Prostate gland (tissue), 2 donors: Measurements from ENCODE around the gene CCR7. TPM values are rescaled to one million over a fixed set of nuclear protein-coding genes. Genes with fewer than 3 reads are reported as not detected.

Experiments used
- DNase-seq: peaks from one replicate; pipeline ENCODE4 v3.0.0-alpha.2; 2019; ENCODE audit warnings: low spot score
- H3K27ac ChIP-seq, 2 donors: fragments of 200-600 bp; sonication (generic); 2 replicates each; pipeline ENCODE4 v1.5.1; 2017 to 2019
- H3K27me3 ChIP-seq: fragments of 200-600 bp; sonication (generic); replicated peaks from 2 replicates; pipeline ENCODE4 v1.5.1; 2019; ENCODE audit not compliant: insufficient read depth
- H3K36me3 ChIP-seq, 2 donors: fragments of 200-600 bp; sonication (generic); 1 replicate in 1 of 2; 2 replicates in 1 of 2; pipeline versions ENCODE4 v1.5.1 to v1.8.1; 2017 to 2019
- H3K4me1 ChIP-seq: fragments of 200-600 bp; sonication (generic); replicated peaks from 2 replicates; pipeline ENCODE4 v1.5.1; 2019
- H3K4me3 ChIP-seq, 2 donors: fragments of 200-600 bp; sonication (generic); 2 replicates each; pipeline ENCODE4 v1.5.1; 2017 to 2019
- H3K9me3 ChIP-seq: fragments of 200-600 bp; sonication (generic); 2 replicates; pipeline ENCODE4 v1.5.1; 2017
- CTCF ChIP-seq, 4 experiments: fragments of 200-600 bp in 2 of 4; fragments of 450-650 bp in 2 of 4; sonication (generic) in 2 of 4; IDR thresholded peaks; 1 replicate in 3 of 4; 2 replicates in 1 of 4; pipeline ENCODE4 v1.5.1; 2016 to 2019; ENCODE audit warnings: antibody characterized with exemption in 4 of 4, mild to moderate bottlenecking in 2 of 4, moderate library complexity in 2 of 4
- POLR2A ChIP-seq: fragments of 450-650 bp; IDR thresholded peaks from one replicate; pipeline ENCODE4 v1.6.1; 2016; ENCODE audit warnings: antibody characterized with exemption, mild to moderate bottlenecking
- POLR2AphosphoS5 ChIP-seq: sonication (generic); formaldehyde crosslinking; IDR thresholded peaks from one replicate; pipeline ENCODE4 v1.6.1; 2017; ENCODE audit warnings: antibody characterized with exemption
- WGBS: methylation state at CpG from one replicate; pipeline ENCODE4 v1.1.5; 2018; 5-methylcytosine and 5-hydroxymethylcytosine counted together
- intact Hi-C: fragments of 100-400 bp; cut with DNase I; formaldehyde crosslinking; loops from one replicate; pipeline ENCODE4 v1.14.2; 2022
- total RNA-seq, 2 donors: library from RNA; depleted of rRNA; stranded (reverse); fragments of >200 nt; gene quantifications; one replicate each; pipeline ENCODE4 v1.1.0, GENCODE V29; 2016

CCR7 gene
- total RNA-seq, 2 donors from 2014 or later: 0.40 TPM; not detected in 1

- WGBS: 76% methylated on average over 5 of the region's 5 CpGs
Measured at GRCh38 chr17:40530531-40530994, 34.7 kb downstream of the CCR7 start.

GRCh38 chr17:40529991-40530390, 35.3 kb downstream of the CCR7 start:
- intact Hi-C loops: loop anchor here (5.0 kb wide), 3 partner anchors 53 to 168 kb away; partner anchors contain the start of genes GJD3 and IGFBP4
- H3K27me3 ChIP-seq: no peaks in the 10 kb centered on the region
- no peaks in the 10 kb centered on the region for H3K36me3 ChIP-seq
- DNase-seq: no peak
- H3K27ac ChIP-seq: no peak overlapping the region
- H3K4me3 ChIP-seq: no peak overlapping the region
- TF ChIP-seq POLR2A (no peak), POLR2AphosphoS5 (no peak), CTCF (IDR thresholded peaks at IDR 0.05) (no peak)
- WGBS: 92% methylated on average over 2 of the region's 2 CpGs
- peaks cover 4% of the 10 kb centered on the region for H3K4me1 ChIP-seq
- H3K9me3 ChIP-seq: no peaks in the 10 kb centered on the region

More at GRCh38 chr17:40530531-40530994, 34.7 kb downstream of the CCR7 start:
- intact Hi-C loops: loop anchor here (5.0 kb wide), 3 partner anchors 53 to 168 kb away; partner anchors contain the start of genes GJD3 and IGFBP4
- no peaks in the 10 kb centered on the region for H3K27me3 ChIP-seq
- H3K4me1 ChIP-seq: peaks cover 4% of the 10 kb centered on the region
- TF ChIP-seq CTCF (IDR thresholded peaks at IDR 0.05) (no peak), POLR2AphosphoS5 (no peak), POLR2A (no peak)
- no peaks in the 10 kb centered on the region for H3K9me3 ChIP-seq
- H3K36me3 ChIP-seq: no peaks in the 10 kb centered on the region
- H3K27ac ChIP-seq: no peak overlapping the region
- no peak for DNase-seq
- no peak overlapping the region for H3K4me3 ChIP-seq

DNA sequence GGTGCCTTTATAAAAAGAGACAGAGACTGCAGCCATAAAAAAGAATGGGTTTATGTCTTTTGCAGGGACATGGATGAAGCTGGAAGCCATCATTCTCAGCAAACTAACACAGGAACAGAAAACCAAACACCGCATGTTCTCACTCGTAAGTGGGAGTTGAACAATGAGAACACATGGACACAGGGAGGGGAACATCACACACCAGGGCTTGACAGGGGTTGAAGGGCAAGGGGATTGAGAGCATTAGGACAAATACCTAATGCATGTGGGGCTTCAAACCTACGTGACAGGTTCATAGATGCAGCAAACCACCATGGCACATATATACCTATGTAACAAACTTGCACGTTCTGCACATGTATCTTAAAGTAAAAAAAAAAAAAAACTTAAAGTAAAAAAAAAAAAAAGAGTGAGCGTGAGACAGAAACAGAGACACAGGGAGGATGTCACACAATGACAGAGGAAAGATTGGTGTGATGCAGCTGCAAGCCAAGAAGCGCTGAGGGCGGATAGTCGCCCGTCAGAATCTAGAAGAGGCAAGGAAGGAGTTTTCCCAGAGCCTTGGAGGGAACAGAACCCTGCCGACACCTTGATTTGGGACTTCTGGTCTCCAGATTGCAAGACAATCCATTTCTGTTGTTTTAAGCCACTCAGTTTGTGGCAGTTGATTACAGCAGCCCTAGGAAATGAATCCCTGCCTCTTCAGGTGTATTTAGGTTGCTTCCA, 36.4 kb downstream of the CCR7 start:
- H3K27me3 ChIP-seq: no peaks in the 10 kb centered on the region
- DNase-seq: no peak
- intact Hi-C loops: no loop called here

DNA sequence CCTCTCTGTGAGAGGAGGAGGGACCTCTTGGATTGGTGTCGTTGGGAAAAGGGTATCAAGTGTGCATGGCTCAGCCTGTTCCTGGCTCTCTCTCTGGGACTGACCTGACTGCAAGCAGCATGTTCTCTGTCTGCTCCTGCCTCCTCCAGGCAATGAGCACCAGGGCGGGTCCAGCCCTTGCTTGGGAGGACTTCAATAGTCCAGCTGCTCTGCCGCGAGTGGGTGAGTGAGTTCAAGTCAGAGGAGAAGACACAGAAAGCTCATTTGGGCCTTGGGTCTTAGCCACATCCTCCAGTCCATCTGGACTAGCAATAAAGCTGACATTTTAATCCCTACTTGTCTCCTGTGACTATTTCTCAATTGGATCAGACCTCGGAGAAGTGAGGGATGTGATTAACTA, 38.6 kb downstream of the CCR7 start:
- H3K36me3 ChIP-seq: no peaks in the 10 kb centered on the region
- intact Hi-C loops: no loop called here
- H3K4me3 ChIP-seq: no peak overlapping the region
- 62% methylated on average over 5 of the region's 5 CpGs for WGBS
- no peak for DNase-seq
- TF ChIP-seq CTCF (IDR thresholded peaks at IDR 0.05): no peak
- TF ChIP-seq POLR2AphosphoS5: no peak
- no peak for TF ChIP-seq POLR2A
- no peaks in the 10 kb centered on the region for H3K9me3 ChIP-seq
- no peaks in the 10 kb centered on the region for H3K4me1 ChIP-seq
- no peak overlapping the region for H3K27ac ChIP-seq
- H3K27me3 ChIP-seq: no peaks in the 10 kb centered on the region

More for the DNA sequence above, 36.4 kb downstream of the CCR7 start:
- Histone ChIP-seq H3K27ac (no peak overlapping the region), H3K4me1 (peaks cover 2% of the 10 kb centered on the region), H3K4me3 (no peak overlapping the region), H3K36me3 (no peaks in the 10 kb centered on the region), H3K9me3 (no peaks in the 10 kb centered on the region)
- no peak for TF ChIP-seq CTCF (IDR thresholded peaks at IDR 0.05)
- TF ChIP-seq POLR2A: no peak
- no peak for TF ChIP-seq POLR2AphosphoS5
- WGBS: 78% methylated on average over 10 of the region's 10 CpGs

DNA sequence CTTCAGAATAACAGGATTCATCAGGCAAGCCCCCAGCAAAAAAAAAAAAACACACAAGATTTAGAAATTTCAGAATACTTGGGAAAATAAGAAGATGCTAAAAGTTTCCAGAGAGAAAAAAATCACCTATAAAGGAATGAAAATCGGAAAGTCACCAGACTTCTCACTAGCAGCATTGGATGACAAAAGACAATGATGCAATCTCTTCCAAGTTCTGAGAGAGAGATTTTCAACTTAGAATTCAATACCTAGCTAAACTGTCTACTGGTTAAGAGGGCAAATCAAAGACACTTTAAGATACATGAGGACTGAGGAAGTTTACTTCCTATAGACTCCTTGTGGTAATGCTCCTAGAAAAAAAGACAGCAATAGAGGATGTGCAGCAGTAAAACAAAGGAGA, 40.0 kb downstream of the CCR7 start:
- H3K9me3 ChIP-seq: no peaks in the 10 kb centered on the region
- DNase-seq: no peak
- WGBS: 88% methylated on average over 1 of the region's 1 CpG

More for the DNA sequence above, 40.0 kb downstream of the CCR7 start:
- TF ChIP-seq CTCF (IDR thresholded peaks at IDR 0.05) (no peak), POLR2A (no peak), POLR2AphosphoS5 (no peak)
- H3K4me1 ChIP-seq: no peaks in the 10 kb centered on the region
- H3K27me3 ChIP-seq: no peaks in the 10 kb centered on the region
- H3K4me3 ChIP-seq: no peak overlapping the region
- H3K36me3 ChIP-seq: no peaks in the 10 kb centered on the region
- no peak overlapping the region for H3K27ac ChIP-seq
- intact Hi-C loops: no loop called here
